GM12872 (cell line): ENCODE results near the gene PPP6R3.

ENCODE experiments used
- CTCF ChIP-seq: IDR thresholded peaks from 3 replicates; pipeline ENCODE4 v1.5.1; 2011; ENCODE audit warnings: low read depth, mild to moderate bottlenecking, low read length, moderate library complexity; ENCODE audit not compliant: insufficient read depth

The PPP6R3 gene

GRCh38 chr11:68538025-68538424, 77.5 kb downstream of the PPP6R3 start:
- TF ChIP-seq CTCF: no peak

- no peak for TF ChIP-seq CTCF
Measured at GRCh38 chr11:68539395-68539794, 78.8 kb downstream of the PPP6R3 start.

GRCh38 chr11:68541116-68541515, 80.6 kb downstream of the PPP6R3 start:
- TF ChIP-seq CTCF: no peak

GRCh38 chr11:68541991-68542390, 81.4 kb downstream of the PPP6R3 start:
- TF ChIP-seq CTCF: no peak

- no peak for TF ChIP-seq CTCF
Measured at GRCh38 chr11:68542617-68543016, 82.1 kb downstream of the PPP6R3 start.

- TF ChIP-seq CTCF: no peak
Measured at GRCh38 chr11:68543594-68543993, 83.0 kb downstream of the PPP6R3 start.

- no peak for TF ChIP-seq CTCF
Measured at GRCh38 chr11:68545347-68545746, 84.8 kb downstream of the PPP6R3 start.

GRCh38 chr11:68545796-68546195, 85.2 kb downstream of the PPP6R3 start:
- no peak for TF ChIP-seq CTCF
